Measurements from ENCODE around the gene RRBP1.
"Not testable (repeated sequence)": the region's sequence is repeated elsewhere in the genome, so short reads cannot be mapped to it uniquely, and the experiment has no call there.

Gene RRBP1

DNA sequence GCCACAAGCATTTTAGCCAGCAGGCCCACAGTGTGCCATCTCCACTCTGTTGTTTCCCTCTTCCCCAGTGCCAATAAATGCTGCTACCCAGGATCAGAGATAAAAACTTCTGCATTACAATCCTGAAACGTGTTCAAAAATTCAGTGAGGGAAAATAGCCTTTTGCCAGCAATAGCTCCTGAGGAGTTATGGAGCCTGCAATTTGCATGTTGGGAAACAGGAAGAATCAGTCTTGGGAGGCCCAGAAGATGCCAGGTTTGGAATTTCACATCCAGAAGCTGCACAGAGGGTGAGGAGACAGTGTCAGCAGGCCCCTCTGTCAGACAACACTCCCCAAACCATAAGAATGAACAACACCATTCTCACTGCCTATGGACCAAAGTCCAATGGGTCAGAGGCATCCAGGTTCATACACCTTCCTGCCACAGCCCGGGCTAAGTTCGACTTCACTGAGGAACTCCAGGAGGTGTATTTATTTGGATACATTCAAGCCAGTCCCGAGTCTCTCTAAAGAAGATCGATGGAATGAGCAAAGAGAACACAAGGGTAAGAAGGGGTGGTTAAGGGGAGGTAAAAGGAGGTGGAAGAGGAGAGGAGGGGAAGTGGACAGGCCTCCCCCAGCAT, 20.8 kb downstream of the RRBP1 start:
- DNase-seq (ENCODE audit: low read depth), result no peak

DNA sequence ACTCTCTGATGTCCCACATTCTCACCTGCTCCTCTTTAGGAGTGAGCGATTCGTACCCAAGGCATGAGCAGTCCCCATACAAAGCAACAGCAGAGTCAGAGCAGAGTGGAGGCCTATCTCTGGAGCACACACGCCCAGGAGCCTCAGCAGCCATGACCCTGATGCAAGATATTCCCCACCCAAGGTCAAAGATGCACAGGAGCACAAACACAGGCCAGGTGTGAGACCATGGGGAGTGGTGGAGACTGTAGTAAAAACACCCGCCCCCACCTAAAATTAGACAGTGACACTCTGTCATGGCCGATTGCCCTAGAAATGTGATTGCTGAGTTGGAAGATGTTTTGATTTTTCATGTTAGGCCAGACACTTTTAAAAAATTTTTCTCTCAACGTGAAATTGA, 21.4 kb downstream of the RRBP1 start:
- no peak for DNase-seq (ENCODE audit: low read depth)

DNA sequence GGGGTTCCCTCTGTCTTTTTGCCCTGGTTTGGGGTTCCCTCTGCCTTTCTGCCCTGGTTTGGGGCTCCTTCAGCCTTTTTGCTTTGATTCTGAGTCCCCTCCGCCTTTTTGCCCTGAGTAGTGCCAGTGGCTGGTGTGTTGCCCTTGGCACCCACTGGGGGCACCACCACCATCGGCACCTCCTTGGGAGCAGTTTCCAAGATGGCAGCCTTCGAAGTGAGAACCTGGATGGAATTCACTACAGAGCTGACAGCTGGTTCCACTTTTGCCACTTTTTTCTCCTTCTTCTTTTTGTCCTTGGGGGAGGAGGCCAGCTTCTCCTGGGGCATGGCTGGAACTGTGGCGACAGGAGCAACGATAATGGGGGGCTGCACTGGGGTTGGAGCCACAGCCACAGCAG, 22.2 kb downstream of the RRBP1 start:
- DNase-seq (ENCODE audit: low read depth), result no peak

DNA sequence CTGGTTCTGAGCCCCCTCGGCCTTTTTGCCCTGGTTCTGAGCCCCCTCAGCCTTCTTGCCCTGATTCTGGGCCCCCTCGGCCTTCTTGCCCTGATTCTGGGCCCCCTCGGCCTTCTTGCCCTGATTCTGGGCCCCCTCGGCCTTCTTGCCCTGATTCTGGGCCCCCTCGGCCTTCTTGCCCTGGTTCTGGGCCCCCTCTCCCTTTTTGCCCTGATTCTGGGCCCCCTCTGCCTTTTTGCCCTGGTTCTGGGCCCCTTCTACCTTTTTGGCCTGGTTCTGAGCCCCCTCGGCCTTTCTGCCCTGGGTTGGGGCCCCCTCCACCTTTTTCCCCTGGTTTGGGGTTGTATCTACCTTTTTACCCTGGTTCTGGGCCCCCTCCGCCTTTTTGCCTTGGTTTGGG, 22.7 kb downstream of the RRBP1 start:
- not testable (repeated sequence) for DNase-seq (ENCODE audit: low read depth)

DNA sequence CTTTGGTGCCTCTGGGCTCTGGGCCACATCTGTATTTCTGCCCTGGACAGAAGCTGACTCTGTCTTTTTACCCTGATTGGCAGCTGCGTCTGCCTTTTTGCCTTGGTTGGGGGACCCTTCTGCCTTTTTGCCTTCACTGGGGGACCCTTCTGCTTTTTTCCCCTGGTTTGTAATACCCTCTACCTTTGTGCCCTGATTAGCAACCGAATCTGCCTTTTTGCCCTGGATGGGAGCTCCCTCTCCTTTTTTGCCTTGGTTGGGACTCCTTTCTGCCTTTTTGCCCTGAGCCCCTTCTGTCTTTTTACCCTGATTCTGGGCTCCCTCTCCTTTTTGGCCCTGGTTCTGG, 23.4 kb downstream of the RRBP1 start:
- no peak for DNase-seq (ENCODE audit: low read depth)

DNA sequence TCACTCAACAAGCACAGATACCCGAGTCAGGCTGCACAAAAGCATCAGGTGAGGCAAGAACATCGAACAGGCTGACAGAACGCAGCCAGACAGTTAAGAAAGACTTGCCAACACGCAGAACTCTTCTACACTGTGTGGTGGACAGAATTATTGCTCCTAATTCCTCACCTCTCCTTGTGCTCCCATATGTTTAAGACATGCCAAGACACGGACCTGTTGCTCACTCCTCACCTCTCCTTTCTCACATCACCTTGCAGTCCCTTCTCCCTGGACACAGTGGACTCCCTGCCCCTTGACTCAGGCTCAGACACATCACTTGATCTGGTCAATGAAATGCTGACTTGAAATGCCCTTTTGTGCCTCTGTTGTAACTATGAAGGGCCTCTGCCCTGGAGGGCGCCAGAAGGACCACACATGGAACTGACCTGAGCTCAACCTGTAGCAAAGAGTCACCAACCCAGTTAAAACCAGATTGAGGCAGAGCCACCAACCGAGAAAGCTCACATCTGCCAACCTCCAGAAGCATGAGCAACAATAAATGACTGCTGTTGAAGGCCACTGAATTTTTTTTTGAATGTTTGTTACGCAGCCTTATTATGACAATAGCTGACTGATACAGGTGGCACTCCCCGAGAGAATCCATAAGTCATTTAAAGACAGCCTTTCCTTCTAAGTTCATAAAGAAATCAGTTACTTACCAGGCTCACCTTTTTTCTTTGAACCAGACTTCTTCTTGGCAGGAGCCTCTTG, 24.0 kb downstream of the RRBP1 start:
- DNase-seq (ENCODE audit: low read depth), result no peak

DNA sequence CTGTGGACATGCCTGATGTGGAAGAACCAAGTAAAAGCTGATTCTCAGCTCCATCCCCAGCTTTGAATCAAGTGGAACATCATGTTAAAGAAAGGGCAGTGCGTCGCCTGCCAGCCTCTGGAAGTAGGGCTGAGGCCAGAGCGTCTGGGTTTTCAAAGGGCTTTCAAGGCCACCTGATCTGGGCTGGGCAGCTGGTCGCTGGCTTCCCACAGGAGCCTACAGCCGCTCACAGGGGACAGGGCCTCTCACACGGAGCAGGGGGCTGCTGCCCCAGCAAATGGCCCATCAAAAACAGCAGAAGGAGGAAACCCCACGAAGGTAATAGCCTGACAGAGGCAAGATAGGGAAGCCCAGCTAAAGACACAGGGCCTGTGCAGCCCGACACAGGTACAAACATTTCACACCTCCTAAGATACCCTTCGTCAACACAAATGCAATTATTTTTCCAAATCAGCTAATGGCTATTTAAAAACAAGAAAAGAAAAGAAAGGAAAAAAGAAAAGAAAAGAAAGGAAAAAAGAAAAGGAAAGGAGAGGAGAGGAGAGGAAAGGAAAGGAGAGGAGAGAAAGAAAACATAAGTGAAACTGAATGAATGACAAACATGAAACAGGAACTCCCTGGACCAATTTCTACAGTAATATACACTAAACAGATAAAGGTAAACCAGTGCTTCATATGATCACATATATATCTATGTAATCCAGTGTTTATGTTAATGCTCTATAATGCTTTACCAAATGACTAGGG, 24.8 kb downstream of the RRBP1 start:
- no peak for DNase-seq (ENCODE audit: low read depth)

DNA sequence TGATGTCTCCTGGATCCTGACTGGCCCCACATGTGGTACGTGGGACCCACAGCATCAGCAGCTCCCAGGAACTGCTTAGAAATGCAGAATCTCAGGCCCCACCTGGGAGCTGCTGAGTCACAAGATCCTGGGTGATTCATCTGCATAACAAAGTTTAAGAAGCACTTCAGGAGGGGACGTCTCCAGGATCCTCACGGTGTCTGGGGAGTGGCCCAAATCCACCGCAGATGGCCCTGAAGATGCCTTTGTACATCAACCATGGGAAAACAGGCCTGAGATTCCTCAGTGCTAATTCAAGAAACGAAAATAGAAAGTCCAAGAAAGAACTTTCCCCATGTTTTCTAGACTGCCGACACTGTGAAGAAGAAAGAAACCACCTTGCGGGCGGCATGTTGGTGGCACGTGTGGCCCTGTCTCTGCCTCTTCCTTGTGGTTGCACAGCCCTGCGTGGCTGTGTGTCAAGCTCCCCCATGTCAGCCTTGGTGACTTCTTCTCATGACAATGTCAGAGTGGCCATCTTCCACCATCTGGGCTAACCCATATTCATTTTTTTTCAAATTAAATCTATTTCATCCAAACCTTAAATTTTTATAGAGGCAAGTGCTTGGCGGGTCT, 26.1 kb downstream of the RRBP1 start:
- no peak for DNase-seq (ENCODE audit: low read depth)

DNA sequence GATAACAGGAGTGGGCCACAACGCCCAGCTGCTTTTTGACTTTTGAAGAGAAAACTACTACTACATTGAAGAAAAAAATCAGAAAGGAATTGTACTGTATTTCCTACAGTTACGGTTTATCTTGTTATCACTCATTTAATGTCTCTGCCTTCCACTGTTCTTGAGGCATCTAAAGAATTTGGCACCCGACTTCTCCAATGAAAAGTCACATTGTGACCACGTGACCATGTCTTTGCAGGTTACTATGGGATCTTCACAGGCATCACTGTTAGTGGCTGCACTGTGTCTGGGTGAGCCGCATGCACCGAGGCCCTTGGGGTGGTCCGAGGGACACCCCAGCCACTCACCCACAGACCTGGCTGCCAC, 26.8 kb downstream of the RRBP1 start:
- no peak for DNase-seq (ENCODE audit: low read depth)

DNA sequence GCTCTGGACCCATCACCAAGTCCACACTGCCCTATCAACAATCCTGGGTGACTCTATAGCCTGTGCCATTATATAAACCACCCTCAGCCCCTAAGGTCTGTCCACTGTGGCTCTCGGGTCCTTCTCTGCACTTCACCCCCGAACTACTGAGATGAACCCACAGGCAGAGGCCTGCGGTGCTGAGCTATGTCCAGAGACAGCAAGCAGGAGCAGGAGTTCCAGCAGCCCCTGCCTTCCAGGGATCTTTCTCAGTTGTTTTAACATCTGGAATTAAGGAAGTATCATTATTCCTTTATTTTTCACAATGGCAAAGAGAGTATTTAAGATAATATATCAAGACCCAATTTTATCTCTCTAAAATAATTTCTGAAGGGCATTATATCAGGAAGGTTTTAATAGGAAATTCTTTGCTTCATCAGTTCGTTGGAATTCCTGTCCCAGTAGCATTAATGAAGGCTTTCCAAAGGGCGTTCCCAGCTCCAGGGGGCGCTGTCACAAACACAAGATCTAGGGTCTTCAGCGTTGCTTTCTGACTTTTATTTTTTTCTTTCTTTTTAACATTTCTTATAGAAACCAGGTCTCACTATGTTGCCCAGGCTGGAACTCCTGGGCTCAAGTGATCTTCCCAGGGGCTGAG, 27.3 kb downstream of the RRBP1 start:
- no peak for DNase-seq (ENCODE audit: low read depth)

DNA sequence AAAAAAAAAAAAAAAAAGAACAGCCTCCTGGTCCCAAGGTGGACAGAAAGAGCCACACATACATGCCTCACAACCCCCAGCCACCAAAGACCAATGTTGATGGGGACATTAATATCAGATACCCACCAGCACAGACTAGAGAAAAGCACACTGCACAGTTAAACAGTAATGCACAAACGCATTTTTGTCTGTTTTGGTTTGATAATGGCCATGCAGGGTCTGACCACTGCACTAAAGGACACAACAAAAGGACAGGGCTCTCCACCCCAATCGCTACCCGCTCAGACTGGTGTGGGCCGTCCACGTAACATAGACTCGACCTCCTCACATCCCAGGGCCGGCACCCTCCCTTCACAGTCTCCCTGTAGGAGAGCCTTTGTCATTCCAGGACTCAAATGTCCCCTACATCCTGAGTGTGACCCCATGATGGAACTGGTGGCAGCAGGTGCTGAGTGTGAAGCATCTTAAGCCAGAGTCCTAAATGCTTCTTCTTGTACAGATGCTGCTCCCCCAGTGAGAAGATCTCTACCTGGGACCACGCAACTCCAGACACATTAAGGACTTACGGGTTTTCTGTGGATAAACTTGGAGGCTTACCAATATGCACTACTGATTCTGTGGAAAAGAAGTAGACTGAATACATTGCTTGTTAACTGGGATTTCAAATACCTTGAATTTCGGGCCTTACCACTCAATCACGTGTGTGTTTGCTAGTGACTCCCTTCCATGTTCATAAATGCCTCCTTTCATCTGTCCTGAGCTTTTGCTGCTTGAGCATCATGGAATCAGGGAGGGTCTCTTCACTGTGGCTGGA, 28.0 kb downstream of the RRBP1 start:
- no peak for DNase-seq (ENCODE audit: low read depth)

DNA sequence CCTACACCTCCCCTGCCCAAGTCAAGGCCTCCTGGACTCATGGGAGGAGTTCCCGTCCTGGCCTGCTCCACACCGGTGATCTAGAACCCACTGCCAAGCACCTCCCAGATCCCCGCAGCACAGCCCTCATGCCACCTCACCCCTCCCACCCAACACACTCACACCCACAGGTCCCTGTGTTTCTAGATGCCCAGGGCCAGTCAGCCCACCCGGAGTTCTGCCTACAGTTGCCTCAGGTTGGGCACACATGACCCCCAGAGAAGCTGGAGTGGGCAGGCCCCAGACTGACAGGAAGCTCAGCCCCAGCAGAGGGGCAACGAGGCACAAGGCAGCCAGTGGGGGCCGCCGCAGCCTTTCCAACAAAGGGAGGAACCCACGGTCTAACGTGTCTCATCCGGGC, 29.6 kb downstream of the RRBP1 start:
- no peak for DNase-seq (ENCODE audit: low read depth)

DNA sequence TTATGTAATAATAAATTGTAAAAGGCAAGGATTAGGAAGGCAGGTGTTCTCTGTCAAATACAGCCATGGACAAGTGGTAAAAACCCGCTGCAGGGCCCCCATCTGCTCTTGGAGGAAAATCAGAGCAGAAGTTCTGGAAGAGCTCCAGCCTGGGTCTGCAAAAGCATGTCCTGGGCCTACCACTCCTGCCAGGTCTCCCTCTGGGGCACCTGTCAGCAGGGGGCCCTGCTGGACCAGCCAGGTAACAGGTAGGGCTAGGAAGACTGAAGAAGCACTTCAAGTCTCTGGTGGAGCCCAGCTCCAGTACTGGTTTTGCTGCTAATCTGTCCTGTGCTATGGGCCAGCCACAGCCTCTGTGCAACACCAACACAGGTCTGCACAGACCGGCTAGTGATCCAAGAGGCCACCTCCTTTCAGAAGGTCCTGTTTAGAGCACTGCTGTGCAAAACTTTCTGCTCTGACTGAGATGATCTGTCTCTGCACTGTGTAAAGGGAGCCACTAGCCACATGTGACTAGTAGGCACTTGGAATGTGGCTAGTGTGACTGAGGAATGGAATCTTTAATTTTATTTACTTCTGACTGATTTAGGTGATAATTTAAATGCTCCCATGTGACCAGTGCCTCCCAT, 30.2 kb downstream of the RRBP1 start:
- DNase-seq (ENCODE audit: low read depth), result no peak

DNA sequence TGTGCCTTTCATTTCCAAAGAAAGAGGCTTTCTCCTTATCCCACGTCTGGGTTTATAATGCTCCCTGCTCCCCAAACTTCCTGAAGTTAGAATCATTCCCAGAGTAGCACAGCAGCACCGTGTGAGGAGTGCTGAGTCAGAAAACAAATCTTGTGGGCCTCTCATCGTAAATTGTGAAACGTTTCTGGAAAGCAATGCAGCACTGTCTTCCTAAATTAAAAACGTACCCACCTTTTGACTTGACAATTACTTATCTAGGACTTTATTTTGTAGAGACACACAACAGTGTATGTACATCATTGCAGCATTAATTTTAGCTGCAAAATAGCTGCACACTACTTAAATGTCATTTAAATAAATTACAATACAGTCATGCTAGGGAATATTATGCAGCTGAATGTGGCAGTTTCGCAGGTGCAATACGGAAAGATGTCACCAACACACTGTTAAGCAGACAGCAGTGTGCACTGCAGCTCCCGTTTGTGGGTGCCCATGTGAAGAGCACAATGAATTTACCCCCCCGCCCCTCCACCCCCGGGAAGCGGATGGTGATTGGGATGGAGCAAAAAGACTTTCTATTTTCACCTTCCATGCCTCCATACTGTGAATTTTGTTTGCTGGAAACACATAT, 30.8 kb downstream of the RRBP1 start:
- DNase-seq (ENCODE audit: low read depth), result no peak

DNA sequence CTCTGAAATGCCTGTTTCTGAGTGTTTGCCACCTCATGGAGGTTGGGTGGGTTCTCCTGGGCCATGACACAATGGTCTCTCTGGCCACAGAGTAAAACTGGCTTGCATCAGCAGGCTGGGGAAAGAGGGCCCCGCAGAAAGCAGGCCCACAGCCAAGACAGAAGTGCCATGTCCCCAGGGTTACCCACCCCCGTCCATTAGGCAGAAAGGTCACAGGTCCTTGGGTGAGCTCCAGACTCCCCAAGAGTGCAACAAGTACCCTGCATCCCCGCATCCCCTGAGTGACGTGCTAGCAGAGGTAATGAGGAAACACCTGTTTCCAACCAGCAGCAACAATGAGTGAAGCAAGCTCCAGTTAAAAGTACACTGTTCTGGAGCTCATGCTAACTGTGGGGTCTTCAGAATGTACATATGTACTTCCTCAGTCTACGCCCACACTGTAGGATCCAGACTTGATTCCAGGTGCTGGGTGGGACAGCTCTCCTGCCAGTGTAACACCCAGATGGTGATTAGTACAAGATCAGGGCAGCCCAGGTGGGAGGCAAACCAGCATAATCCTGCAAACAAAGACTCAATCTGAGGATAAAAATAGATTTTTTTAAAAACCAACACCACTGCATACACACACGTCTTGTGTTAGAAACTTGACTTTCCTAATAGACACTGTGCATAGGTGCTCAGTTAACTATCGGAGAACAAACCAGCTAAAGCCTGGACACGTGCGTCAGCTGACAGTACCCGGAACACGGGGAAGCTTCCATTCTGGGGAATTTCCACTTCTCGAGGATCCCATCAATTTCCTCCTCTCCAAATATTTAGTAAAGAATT, 31.5 kb downstream of the RRBP1 start:
- DNase-seq (ENCODE audit: low read depth), result no peak

DNA sequence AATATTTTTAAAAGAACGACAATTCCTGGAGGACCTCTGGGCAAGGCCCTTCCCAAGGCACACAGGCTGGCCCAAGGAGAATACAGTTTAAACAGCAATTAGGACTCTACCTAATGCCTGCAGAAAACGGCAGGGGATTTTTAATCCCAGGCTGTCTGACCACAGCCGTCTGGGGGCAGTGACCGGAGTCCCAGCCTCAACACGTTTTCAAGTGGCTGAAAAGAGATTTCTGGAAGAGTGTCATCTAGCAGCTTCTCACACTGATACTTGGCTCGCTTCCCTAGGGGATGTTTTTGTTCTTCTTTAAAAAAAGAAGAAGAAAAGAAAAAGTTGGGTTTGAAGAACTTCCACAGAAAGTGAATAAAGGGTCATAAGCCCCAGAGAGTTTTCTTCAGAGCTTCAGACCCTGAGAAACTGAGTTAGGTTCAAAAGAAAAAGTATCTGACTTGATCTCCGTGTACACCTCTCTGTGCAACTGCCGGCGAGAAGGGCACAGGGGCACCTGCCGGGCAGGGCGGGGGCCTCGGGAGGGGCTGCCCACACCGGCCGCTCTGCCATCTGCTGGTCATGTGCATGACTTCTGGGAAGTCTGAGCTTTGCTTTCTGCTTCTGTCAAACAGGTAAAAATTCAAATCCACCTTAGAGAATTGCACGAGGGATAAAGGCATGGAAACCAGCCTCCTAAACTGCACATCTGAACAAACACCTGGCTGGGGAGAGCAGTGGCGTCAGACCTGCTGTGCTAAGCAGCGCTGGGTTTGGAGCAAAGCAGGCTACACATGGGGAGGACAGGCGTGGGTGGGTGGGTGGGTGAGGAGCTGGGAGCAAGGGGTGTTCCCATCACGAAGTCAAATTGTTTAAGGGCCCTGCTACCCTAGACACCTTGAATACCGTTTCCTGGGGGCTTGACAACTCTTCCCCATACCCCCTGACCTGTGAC, 33.0 kb downstream of the RRBP1 start:
- DNase-seq (ENCODE audit: low read depth), result peak; percentile 4

DNA sequence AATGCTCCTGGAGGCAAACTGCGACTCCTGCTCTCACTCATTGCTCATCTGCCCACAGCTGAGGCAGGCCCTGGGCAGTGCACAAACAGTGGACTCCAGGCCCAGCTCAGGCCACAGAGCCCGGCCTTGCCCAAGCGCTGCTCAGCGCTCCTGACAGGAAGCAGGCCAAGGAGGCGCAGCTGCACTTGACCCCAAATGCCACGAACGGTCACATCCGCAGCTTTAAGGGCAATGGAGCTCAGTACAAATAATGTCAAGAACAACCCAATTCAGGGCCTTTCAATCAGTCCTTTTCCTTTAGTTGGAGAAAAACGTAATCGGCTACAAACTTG, 33.8 kb downstream of the RRBP1 start:
- DNase-seq (ENCODE audit: low read depth), result no peak

DNA sequence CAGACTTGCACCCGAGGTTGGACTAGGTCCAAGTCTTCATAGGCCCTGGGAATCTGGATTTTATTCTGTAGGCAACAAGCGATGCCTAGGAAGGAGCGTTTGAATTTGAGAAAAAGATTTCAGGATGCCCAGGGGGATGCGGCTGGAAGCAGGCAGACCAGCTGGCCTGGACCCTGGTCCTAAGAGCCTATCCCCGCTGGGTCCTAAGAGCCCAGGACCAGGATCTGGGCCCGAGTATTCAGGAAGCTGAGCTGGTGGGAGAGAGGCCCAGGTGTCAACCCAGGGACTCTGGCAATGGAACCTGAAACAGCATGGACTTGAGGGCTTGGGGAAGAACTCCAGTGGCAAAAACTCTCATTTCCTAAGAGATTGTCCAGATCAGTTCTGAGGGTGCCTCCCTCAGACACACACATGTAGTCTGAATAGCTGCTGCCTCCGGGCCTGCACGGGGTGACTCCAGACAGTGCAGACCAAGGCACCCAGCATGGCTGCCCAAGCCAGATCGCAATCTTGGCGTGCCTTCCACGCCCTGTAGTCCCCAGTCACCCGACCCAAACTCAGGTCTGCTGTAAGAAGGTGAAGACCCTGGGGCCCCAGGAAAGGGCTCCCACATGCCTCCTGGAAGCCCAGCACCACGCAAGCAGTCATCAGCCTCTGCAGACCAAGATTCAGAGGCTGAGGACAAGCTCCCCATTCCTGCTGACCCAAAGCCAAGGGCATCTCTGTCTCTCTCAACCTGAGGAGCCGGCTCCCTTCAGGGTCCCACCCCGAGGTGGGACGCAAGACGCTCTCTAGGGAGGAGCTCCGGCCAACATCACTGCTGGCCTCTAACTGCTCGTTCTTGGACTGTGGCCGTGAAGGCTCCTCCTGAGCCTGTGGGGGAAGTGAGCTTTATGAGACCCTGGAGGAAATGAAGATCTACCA, 34.4 kb downstream of the RRBP1 start:
- DNase-seq (ENCODE audit: low read depth), result no peak
